22Rv1 (cell line): ENCODE measurements around the gene MTHFD1L.

Experiments used
- CTCF ChIP-seq: fragments of 450-650 bp; IDR thresholded peaks from 2 replicates; pipeline ENCODE4 v1.5.1; 2017; ENCODE audit warnings: mild to moderate bottlenecking
- ZFX ChIP-seq: fragments of 450-650 bp; IDR thresholded peaks from 2 replicates; pipeline ENCODE4 v1.6.1; 2017; ENCODE audit warnings: antibody characterized with exemption, borderline replicate concordance

DNA sequence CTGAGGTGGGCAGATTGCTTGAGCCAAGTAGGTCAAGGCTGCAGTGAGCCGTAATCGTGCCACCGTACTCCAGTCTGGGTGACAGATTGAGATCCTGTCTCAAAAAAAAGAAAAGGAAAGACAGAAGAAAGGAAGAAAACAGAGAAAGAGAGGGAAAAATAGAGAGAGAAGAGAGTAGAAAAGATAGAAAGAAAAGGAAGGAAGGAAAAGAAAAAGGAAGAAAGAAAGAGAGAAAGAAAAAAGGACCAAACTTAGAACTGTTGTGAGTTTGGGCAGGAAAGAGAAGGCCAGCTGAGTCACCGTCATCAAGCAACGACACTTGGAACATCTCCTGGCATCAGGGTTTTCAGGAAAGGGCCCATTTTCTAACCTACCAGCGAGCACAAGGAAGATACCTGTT lies 278.3 kb downstream of the MTHFD1L start:
- no peak for TF ChIP-seq CTCF
- TF ChIP-seq ZFX, result no peak
